Measurements from ENCODE around the gene PAPPA. TPM values are rescaled to one million over a fixed set of nuclear protein-coding genes. Genes with fewer than 3 reads are reported as not detected.

Gene PAPPA
- total and polyA plus RNA-seq, 2 donors from 2014 or later, result 4.2 to 10.2 TPM

- TF ChIP-seq CTCF (IDR thresholded peaks at IDR 0.05; ENCODE audit: borderline replicate concordance, extremely low read depth, insufficient read depth), result no peak
- FAIRE-seq (peak; percentile 60), DNase-seq (peak; percentile 14 to 82 (median 45))
- Histone ChIP-seq H3K9me3 (ENCODE audit: control insufficient read depth in 2 of 3, insufficient read depth in 1 of 3, low read length in 3 of 3) (no peaks in the 10 kb centered on the region), H3K4me3 (ENCODE audit: low read length in 3 of 3) (no peak overlapping the region), H3K27ac (ENCODE audit: low read depth in 2 of 2, low read length in 2 of 2) (peak overlapping the region; percentile 14 to 77), H3K27me3 (ENCODE audit: control insufficient read depth, insufficient read depth, low read length) (no peaks in the 10 kb centered on the region), H3K36me3 (ENCODE audit: control insufficient read depth in 2 of 3, insufficient read depth in 3 of 3, low read length in 3 of 3) (no peaks in the 10 kb centered on the region), H3K9ac (ENCODE audit: low read length in 3 of 3) (no peak overlapping the region), H3K4me1 (ENCODE audit: control insufficient read depth in 2 of 3, insufficient read depth in 2 of 3, low read depth in 1 of 3, low read length in 3 of 3) (no peaks in the 10 kb centered on the region)
- intact Hi-C loops (cut with DNase I), result no loop called here
Measured at GRCh38 chr9:116189683-116190082, 36.1 kb downstream of the PAPPA start.

DNA sequence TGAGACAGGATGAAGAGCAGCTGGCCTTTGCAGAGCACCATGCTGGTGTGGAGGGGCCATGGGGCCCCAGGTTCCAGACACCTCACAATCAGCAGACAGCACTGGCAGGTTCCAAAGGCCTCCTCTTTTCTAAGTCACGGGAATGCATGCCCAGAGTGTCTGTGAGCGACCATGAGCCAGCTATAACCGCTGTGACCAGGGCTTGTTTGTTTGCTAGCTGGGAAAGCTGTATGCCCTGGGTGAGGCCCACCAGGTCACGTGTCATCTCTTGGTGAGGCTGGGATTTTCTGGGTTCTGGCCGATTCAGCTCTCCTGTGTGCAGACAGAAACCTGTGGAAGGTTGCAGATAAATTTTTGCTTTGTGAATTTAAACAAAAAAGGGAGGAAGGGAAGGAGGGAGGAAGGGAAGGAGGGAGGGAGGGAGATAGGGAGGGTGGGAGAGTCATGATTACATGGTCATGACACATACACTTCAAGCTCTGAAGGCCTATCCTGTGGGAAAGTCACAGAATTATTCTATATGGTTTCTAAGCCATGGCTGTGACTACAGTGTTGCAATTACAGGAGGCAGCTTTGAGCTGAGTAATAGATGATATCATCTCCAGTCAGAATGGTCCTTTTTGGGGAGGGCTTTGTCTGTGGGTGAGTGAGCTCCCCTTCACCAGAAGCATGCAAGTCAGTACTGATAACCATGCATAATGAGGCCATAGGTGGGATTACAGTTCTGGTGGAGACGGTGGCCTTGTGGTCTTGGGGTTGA lies 37.2 kb downstream of the PAPPA start:
- no peaks in the 10 kb centered on the region for H3K36me3 ChIP-seq (ENCODE audit: control insufficient read depth in 2 of 3, insufficient read depth in 3 of 3, low read length in 3 of 3)
- intact Hi-C loops (cut with DNase I), result no loop called here
- DNase-seq (no peak), FAIRE-seq (no peak)
- no peaks in the 10 kb centered on the region for H3K9me3 ChIP-seq (ENCODE audit: control insufficient read depth in 2 of 3, insufficient read depth in 1 of 3, low read length in 3 of 3)
- no peak overlapping the region for H3K9ac ChIP-seq (ENCODE audit: low read length in 3 of 3)
- peak overlapping the region; percentile 14 to 39 for H3K27ac ChIP-seq (ENCODE audit: low read depth in 2 of 2, low read length in 2 of 2)
- H3K4me3 ChIP-seq (ENCODE audit: low read length in 3 of 3), result no peak overlapping the region
- no peak for TF ChIP-seq CTCF (IDR thresholded peaks at IDR 0.05; ENCODE audit: borderline replicate concordance, extremely low read depth, insufficient read depth)
- no peaks in the 10 kb centered on the region for H3K4me1 ChIP-seq (ENCODE audit: control insufficient read depth in 2 of 3, insufficient read depth in 2 of 3, low read depth in 1 of 3, low read length in 3 of 3)
- no peaks in the 10 kb centered on the region for H3K27me3 ChIP-seq (ENCODE audit: control insufficient read depth, insufficient read depth, low read length)

- Histone ChIP-seq H3K27me3 (ENCODE audit: control insufficient read depth, insufficient read depth, low read length) (no peaks in the 10 kb centered on the region), H3K36me3 (ENCODE audit: control insufficient read depth in 2 of 3, insufficient read depth in 3 of 3, low read length in 3 of 3) (no peaks in the 10 kb centered on the region), H3K27ac (ENCODE audit: low read depth in 2 of 2, low read length in 2 of 2) (no peak overlapping the region), H3K4me1 (ENCODE audit: control insufficient read depth in 2 of 3, insufficient read depth in 2 of 3, low read depth in 1 of 3, low read length in 3 of 3) (no peaks in the 10 kb centered on the region), H3K9ac (ENCODE audit: low read length in 3 of 3) (no peak overlapping the region), H3K4me3 (ENCODE audit: low read length in 3 of 3) (no peak overlapping the region), H3K9me3 (ENCODE audit: control insufficient read depth in 2 of 3, insufficient read depth in 1 of 3, low read length in 3 of 3) (no peaks in the 10 kb centered on the region)
- FAIRE-seq (no peak), DNase-seq (no peak)
- TF ChIP-seq CTCF (IDR thresholded peaks at IDR 0.05; ENCODE audit: borderline replicate concordance, extremely low read depth, insufficient read depth), result no peak
- intact Hi-C loops (cut with DNase I), result no loop called here
Measured at GRCh38 chr9:116191576-116192415, 38.2 kb downstream of the PAPPA start.
